Measurements from ENCODE around the gene RSPRY1. TPM values are rescaled to one million over a fixed set of nuclear protein-coding genes. Genes with fewer than 3 reads are reported as not detected.

The RSPRY1 gene
- total and polyA plus RNA-seq, 8 donors = 6.9 to 21.9 (median 18.7) TPM

GRCh38 chr16:57172721-57173290, 13.3 kb upstream of the RSPRY1 start:
- intact Hi-C loops (cut with DNase I) = no loop called here
- no peaks in the 10 kb centered on the region for H3K27me3 ChIP-seq
- no peak for TF ChIP-seq CTCF (IDR thresholded peaks at IDR 0.05)
- H3K9me3 ChIP-seq = no peaks in the 10 kb centered on the region
- no peaks in the 10 kb centered on the region for H3K4me1 ChIP-seq
- WGBS, 2 donors = 82 to 84% methylated on average over 5 of the region's 5 CpGs
- H3K36me3 ChIP-seq = peaks cover 0 to 12% (median 7%) of the 10 kb centered on the region in 3 donors
- ATAC-seq (no peak), DNase-seq (no peak), FAIRE-seq (no peak)
- no peak overlapping the region for H3K4me3 ChIP-seq
- no peak overlapping the region for H3K27ac ChIP-seq

- intact Hi-C loops (cut with DNase I) = no loop called here
- Histone ChIP-seq H3K9me3 (no peaks in the 10 kb centered on the region), H3K4me1 (peaks cover 0 to 12% (median 10%) of the 10 kb centered on the region in 3 donors), H3K36me3 (peaks cover 0 to 11% (median 0%) of the 10 kb centered on the region in 3 donors), H3K27ac (no peak overlapping the region), H3K27me3 (no peaks in the 10 kb centered on the region), H3K4me3 (no peak overlapping the region)
- TF ChIP-seq CTCF (IDR thresholded peaks at IDR 0.05) = no peak
- WGBS, 2 donors = 87 to 88% methylated on average over 5 of the region's 5 CpGs
- FAIRE-seq (no peak), DNase-seq (no peak), ATAC-seq (no peak)
Observed at GRCh38 chr16:57175896-57176295, 10.2 kb upstream of the RSPRY1 start.

GRCh38 chr16:57178196-57178595, 7.9 kb upstream of the RSPRY1 start:
- Histone ChIP-seq H3K4me1 (peaks cover 0 to 12% (median 10%) of the 10 kb centered on the region in 3 donors), H3K27me3 (no peaks in the 10 kb centered on the region), H3K9me3 (no peaks in the 10 kb centered on the region), H3K4me3 (no peak overlapping the region), H3K36me3 (no peaks in the 10 kb centered on the region), H3K27ac (no peak overlapping the region)
- TF ChIP-seq CTCF (IDR thresholded peaks at IDR 0.05) = no peak
- 58 to 63% methylated on average over 3 of the region's 3 CpGs for WGBS, 2 donors
- no peak for FAIRE-seq
- DNase-seq = no peak
- ATAC-seq = no peak
- intact Hi-C loops (cut with DNase I) = no loop called here

- ATAC-seq (peak in 3 of 4 donors; percentile 39 to 74 (median 72)), FAIRE-seq (no peak), DNase-seq (no peak)
- TF ChIP-seq CTCF (IDR thresholded peaks at IDR 0.05) = no peak
- no peaks in the 10 kb centered on the region for H3K36me3 ChIP-seq
- WGBS, 2 donors = 16 to 19% methylated on average over 4 of the region's 4 CpGs
- H3K9me3 ChIP-seq = no peaks in the 10 kb centered on the region
- H3K4me1 ChIP-seq = peaks cover 0 to 12% (median 10%) of the 10 kb centered on the region in 3 donors
- intact Hi-C loops (cut with DNase I) = no loop called here
- no peak overlapping the region for H3K27ac ChIP-seq
- H3K27me3 ChIP-seq = no peaks in the 10 kb centered on the region
- no peak overlapping the region for H3K4me3 ChIP-seq
Observed at GRCh38 chr16:57178793-57179212, 7.3 kb upstream of the RSPRY1 start.

GRCh38 chr16:57179215-57179828, 6.8 kb upstream of the RSPRY1 start:
- ATAC-seq = peak in 1 of 4 donors; percentile 35
- Histone ChIP-seq H3K9me3 (no peaks in the 10 kb centered on the region), H3K4me1 (peaks cover 0 to 13% (median 10%) of the 10 kb centered on the region in 3 donors), H3K4me3 (no peak overlapping the region), H3K27ac (peak overlapping the region in 1 of 4 donors; percentile 10), H3K36me3 (no peaks in the 10 kb centered on the region), H3K27me3 (no peaks in the 10 kb centered on the region)
- intact Hi-C loops (cut with DNase I) = no loop called here
- no peak for TF ChIP-seq CTCF (IDR thresholded peaks at IDR 0.05)
- WGBS, 2 donors = 25 to 27% methylated on average over 3 of the region's 3 CpGs
- FAIRE-seq = no peak
- no peak for DNase-seq

All from pancreas (tissue), 10 donors.